NOMO-1 treated with dmso at 0.1 percent for 144 hours (cell line): ENCODE data around the gene PTPRE.

Experiments
- DNase-seq: peaks from one replicate; lab custom pipeline; 2025; ENCODE audit not compliant: unreplicated experiment; lab: John Stamatoyannopoulos, UW

PTPRE gene

DNA sequence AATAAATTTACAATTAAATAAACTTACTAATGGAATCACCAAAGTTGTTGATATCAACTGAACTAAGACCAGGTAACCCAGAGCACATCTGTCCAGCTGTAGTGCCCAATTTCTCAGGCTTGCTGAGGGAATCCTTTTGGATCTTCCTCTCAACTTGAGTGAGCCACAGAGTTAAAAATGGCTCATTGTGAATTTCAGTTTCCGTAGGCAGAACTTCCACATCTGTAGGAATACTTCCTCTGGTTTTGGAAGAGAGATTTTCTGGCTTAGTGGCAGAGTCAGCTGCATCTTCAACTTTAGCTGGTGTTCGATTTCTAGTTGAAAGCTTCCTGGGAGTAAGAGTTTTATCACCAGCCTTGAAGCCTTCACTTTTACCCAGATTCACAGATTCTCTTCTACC lies 208.0 kb downstream of the PTPRE start:
- no peak for DNase-seq

DNA sequence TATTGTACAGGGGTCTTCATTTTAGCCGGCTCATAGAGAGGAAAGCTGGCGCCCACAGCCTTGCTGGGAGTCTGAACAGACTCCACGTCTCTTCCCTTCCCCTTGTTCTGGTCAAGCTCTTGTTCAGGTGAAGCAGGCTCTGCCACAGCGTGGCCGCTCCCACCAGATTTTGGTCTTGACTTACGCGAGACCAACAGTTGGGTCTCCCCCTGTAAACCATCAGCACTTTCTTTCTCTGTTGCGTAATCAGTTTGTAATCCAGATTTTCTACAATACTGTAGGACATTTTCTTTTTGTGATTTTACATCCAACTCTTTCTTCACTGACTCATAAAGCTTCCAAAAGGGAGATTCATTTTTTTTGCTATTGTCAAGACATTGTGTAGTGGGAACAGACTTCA lies 208.5 kb downstream of the PTPRE start:
- DNase-seq = no peak

DNA sequence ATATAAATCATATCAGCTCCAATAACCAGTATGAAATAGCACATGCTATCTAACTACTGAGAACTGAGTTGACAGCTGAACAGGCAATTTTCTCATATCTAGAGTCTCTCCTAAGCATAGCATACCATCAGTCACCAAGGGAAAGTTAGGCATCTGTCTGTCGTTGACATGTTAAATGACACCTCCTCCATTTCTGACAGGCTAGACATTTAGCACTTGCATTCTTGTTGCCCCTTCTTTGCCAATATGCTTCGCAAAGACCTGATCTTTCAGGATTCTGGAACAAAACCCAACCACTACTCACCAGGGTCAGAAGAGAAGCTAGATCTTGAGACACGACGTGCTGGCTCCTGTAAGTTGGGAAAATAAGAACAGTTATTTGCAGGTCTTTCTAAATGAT lies 209.3 kb downstream of the PTPRE start:
- DNase-seq = no peak

DNA sequence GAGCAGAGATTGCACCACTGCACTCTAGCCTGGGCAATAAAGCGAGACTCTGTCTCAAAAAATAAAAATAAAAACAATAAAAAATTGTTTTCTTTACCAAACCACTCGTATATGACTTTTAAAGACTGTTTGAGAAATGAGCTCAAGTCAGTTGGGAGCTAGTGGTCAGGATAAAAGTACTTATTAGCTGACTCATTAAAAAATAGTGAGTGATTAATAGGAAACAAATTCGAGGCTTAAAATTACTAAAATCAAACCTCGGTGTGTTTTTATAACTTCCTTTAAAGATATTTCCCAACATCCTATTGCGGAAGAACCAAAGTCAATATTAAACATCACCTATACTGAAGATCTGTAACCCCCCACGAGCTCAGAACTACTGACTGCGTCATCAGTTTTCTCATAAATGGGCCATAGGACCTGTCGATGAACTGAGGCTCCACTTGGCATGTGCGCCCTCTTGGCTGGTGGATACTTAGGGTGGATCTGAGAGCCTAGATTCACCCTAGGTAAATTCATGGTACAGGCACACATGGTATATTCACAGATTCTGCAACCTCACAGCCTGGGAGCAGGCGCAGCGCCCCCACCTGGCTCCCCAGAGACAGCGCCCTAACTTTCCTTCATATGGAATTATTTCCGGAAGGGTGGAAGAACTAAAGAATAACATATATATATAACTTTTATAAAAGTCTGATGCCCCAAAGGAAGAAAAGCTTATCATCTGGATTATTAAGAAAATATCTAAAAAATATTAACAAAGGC lies 210.1 kb downstream of the PTPRE start:
- no peak for DNase-seq

DNA sequence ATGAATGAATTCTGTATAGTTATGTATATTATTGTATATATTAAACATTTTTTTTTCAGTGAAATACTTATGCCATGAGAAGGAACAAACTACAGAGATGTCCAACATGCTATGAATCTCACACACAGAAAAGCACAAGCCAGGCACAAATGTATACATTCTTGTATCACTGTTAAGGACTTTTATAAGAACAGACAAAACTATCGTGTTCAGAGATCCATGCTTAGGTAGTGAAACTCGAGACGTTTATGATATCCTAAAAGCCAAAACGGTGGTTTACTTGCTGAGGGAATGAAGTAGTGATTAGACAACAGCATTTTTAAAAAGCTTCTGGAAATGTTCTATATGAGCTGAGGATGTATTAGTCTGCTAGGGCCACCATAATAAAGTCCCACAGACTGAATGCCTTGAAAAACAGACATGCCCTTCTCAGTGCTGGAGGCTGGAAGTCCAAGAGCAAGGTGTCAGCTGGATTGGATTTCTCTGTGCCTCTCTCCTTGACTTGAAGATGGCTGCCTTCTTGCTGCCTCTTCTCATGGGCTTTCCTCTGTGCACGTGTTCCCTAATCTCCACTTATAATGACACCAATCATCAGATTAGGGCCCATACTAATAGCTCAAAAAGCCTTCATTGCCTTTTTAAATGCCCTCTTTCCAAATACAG lies 215.0 kb downstream of the PTPRE start:
- no peak for DNase-seq

DNA sequence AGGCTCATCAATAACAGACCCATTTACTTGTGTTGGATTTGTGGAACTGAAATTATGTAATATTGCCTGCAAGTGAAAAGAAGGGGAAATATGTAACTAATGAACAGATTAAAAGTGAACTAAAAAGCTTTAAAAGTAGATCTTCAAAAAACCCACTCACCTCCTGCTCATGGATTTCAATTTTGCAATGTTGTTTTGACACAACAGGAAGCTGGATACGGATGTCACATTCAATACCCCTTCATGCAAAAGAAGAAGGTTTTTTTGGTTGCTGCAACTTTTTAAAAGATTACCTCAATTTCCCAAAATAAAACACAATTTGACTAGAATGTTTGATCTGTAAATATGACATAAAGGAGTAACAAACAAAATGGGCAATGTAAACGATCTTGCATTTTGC lies 216.0 kb downstream of the PTPRE start:
- DNase-seq = no peak

DNA sequence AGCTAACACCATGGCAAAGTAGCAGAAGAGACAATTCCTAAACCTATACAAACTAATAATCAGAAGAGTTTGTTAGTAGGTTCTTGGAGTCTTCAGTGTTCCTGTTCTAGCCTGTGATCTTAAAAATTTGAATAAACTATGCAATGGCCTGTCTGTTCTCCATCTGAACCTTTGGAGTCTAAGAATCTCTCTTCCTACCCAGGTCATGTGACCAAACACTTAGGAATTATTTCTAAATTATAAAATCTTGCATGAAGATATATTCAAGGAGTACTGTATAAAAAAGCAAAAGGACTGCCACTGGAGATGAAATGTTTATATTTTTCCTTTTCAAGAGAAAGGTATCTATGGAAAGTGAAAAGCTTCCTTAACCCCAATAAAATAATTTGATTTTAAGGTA lies 216.9 kb downstream of the PTPRE start:
- DNase-seq = no peak

DNA sequence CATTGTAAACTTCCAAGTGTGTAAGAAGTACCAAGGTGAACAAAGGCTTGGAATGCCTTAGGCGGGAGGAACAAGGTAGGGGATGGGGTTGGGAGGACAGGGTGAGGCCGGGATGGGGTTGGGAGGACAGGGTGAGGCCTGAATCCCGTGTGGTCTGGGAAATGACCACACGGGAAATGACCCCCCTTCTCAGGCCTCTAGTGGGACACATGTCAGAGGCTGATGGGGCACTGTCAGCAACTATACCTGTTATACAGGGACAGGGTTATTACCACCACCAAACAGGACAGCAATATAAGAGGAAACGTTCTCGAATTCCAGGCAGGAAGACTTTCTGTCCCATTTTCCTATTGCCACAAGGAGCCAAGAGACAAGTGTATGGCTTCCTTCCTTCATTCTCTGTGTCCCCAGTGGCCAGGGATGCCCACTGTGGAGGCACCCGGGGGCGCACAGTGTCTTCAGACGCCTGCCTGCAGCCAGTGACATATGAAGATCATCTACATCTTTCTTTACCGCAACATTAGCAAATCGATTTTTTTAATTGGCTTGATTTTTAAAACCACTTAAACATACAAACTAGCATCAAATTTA lies 218.0 kb downstream of the PTPRE start:
- no peak for DNase-seq

DNA sequence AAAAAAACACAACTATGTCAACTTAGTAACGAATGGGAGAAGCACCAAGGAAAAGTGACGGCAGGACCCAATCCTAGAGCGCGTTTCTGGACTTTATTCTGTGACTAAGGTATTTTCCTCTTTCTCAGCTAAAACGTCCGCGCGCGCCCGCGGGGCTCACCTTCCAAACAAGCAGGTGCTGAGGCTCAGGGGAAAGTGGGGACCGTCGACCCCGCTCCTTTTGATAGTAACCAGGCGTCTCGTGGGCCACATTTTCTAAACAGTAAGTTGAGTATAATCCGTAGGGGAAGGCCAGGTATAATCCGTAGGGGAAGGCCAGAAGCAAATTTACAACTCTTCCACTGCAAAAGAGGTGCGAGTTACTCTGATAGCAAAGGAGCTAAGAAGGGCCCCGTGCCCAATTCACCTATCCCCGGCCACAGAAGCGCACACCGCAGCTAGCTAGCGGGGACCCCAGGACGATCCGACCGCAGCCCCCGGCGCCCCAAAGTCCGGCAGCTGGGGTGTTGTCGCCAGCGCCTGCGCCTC lies 218.6 kb downstream of the PTPRE start:
- DNase-seq = no peak

DNA sequence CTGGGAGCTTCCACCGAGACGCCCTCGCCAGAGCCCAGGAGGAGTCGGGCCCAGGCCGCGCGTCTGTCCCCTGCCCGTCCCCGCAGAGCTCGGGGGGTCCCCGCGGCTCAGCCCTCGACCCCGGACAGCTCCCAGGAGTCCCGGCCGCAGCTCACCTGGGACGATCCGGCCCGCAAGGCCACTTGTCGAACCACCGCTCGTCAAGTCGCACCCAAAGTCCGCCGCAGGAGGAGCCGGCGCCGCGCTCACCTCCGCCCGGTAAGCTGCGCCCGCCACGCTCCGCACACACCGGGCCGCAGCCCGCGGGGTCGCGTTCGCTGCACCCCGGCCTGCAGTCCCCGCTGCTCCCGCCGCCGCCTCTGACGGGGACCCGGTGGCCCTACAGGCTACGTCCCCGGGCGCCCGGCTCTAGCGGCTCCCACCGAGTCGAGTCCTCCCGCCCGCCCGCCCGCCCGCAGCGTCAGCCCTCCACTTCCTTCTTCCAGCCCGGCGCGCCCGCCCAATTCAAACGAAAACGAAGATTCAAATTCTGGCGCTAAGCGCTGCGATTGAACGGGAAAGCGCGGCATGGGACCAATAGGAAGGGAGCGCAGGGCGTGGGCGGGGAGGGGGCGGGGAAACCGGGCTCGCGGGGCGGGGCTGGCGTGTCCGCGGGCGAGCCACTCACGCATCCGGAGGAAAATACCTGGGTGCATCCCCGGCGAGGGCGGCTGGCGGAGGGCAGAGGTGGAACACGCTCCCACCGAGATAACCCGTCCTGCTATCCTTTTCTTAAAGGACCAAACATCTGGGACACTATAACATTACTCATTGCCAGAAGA lies 219.3 kb downstream of the PTPRE start, which contains the start of gene MKI67:
Gene MKI67, minus strand, starts transcription at position 480 of the 821 bp plus-strand sequence. CDS start 756 bp downstream, outside the sequence.
- DNase-seq = peak; percentile 87

DNA sequence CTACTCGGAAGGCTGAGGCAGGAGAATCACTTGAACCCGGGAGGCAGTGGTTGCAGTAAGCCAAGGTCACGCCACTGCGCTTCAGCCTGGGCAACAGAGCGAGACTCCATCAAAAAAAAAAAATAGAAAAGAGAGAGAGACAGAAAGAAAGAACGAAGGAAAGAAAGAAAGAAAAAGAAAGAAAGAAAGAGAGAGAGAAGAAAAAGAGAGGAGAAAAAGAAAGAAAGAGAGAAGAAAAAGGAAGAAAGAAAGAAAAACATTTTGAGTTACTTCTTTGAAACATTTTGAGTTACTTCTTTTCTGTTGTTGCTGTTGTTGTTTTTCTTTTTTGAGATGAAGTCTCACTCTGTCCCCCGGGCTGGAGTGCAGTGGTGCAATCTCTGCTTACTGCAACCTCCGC lies 221.7 kb downstream of the PTPRE start:
- DNase-seq = no peak

DNA sequence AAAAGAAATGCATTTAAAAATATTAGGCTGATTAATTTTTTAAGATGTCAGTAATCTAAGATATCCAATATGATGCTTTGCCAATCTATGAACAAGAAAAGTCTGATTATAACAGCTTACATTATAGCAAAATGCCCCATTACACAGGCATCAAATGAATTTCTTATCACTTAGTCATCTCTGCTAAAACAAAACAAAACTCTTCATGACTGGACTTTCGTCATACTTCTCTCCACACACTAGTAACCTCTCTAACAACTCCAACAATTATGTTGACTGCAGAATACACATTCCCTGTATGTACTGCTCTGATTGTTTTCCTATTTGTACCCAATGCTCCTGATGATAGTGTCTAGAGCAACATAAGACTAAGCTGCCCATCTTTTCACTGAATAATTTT lies 223.1 kb downstream of the PTPRE start:
- no peak for DNase-seq
